Effector memory CD4-positive, alpha-beta T cell (primary cell): ENCODE measurements around the gene MELK.

Experiments
- DNase-seq, 3 donors: peaks; one replicate each; pipeline ENCODE4 v3.0.0-alpha.2; 2020
- H3K27ac ChIP-seq: 2 replicates; pipeline ENCODE4 v1.7.0; 2013; ENCODE audit warnings: mild to moderate bottlenecking, low read length, moderate library complexity; ENCODE audit not compliant: insufficient read depth, poor library complexity, severe bottlenecking
- H3K27me3 ChIP-seq: replicated peaks from 2 replicates; pipeline ENCODE4 v1.7.0; 2013; ENCODE audit warnings: mild to moderate bottlenecking, low read length; ENCODE audit not compliant: insufficient read depth, control insufficient read depth, poor library complexity, severe bottlenecking
- H3K36me3 ChIP-seq: 2 replicates; pipeline ENCODE4 v1.7.0; 2013; ENCODE audit warnings: mild to moderate bottlenecking, low read length, moderate library complexity; ENCODE audit not compliant: control insufficient read depth, insufficient read depth
- H3K4me1 ChIP-seq: 2 replicates; pipeline ENCODE4 v1.7.0; 2013; ENCODE audit warnings: low read length, mild to moderate bottlenecking; ENCODE audit not compliant: control insufficient read depth, insufficient read depth, poor library complexity, severe bottlenecking
- H3K4me3 ChIP-seq: 2 replicates; pipeline ENCODE4 v1.7.0; 2013; ENCODE audit warnings: low read length, low read depth, mild to moderate bottlenecking; ENCODE audit not compliant: insufficient read depth, poor library complexity, severe bottlenecking
- H3K9me3 ChIP-seq: 2 replicates; pipeline ENCODE4 v1.7.0; 2013; ENCODE audit warnings: mild to moderate bottlenecking, low read length, moderate library complexity; ENCODE audit not compliant: control insufficient read depth

MELK gene

DNA sequence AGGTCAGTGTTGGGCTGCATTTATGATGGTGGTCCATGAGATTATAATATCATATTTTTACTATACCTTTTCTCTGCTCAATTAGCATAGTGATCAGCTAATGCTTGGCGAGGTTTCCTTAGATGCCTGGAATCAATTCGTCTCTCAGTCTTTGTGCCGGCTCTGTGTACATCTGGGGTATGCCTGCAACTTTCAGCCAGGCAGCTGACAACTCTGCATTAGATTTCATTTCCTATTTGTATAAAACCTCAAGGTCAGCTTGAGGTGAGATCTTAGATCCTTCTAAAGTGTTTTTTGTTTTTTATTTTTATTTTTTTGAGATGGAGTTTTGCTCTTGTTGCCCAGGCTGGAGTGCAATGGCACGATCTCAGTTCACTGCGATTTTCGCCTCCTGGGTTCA is 86.8 kb downstream of the MELK start:
- Histone ChIP-seq H3K4me1 (no peaks in the 10 kb centered on the region), H3K27me3 (no peaks in the 10 kb centered on the region), H3K36me3 (no peaks in the 10 kb centered on the region), H3K9me3 (no peaks in the 10 kb centered on the region), H3K4me3 (no peak overlapping the region), H3K27ac (no peak overlapping the region)
- DNase-seq, result no peak

DNA sequence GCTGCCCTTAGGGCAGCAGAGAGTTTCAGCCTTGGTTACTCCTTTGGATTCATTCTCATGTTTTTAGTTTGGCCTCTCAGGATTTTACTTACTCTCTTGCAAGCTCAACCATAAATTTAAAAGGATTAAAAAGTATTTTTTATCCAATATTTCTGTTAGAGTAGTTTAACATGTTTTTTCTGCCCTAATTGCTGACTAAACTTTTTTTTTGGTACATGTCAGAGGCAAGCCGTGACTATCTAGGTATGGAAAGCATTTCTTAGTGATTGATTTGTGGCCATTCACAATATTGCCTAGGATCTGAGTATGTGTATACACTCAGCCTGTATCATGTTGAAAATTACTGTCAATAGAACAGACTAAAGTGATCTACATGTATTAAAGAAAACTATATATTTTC is 92.1 kb downstream of the MELK start:
- Histone ChIP-seq H3K36me3 (no peaks in the 10 kb centered on the region), H3K27me3 (no peaks in the 10 kb centered on the region), H3K27ac (no peak overlapping the region), H3K4me3 (no peak overlapping the region), H3K4me1 (peaks cover 5% of the 10 kb centered on the region), H3K9me3 (no peaks in the 10 kb centered on the region)
- no peak for DNase-seq

DNA sequence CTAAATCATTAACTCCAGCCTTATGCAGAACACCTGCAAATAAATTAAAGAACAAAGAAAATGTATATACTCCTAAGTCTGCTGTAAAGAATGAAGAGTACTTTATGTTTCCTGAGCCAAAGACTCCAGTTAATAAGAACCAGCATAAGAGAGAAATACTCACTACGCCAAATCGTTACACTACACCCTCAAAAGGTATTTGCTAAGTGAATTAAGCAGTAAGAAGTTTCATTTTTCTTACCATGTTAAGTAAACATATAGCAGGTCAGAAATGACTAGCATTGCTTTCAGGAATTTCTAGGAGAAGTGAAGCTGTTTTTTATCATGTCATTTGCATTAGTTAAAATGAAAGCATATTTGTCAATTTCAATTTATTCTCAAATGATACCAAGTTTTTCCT is 92.7 kb downstream of the MELK start:
- H3K36me3 ChIP-seq, result no peaks in the 10 kb centered on the region
- H3K4me3 ChIP-seq, result no peak overlapping the region
- peaks cover 5% of the 10 kb centered on the region for H3K4me1 ChIP-seq
- no peak overlapping the region for H3K27ac ChIP-seq
- H3K9me3 ChIP-seq, result no peaks in the 10 kb centered on the region
- H3K27me3 ChIP-seq, result no peaks in the 10 kb centered on the region
- DNase-seq, result no peak

DNA sequence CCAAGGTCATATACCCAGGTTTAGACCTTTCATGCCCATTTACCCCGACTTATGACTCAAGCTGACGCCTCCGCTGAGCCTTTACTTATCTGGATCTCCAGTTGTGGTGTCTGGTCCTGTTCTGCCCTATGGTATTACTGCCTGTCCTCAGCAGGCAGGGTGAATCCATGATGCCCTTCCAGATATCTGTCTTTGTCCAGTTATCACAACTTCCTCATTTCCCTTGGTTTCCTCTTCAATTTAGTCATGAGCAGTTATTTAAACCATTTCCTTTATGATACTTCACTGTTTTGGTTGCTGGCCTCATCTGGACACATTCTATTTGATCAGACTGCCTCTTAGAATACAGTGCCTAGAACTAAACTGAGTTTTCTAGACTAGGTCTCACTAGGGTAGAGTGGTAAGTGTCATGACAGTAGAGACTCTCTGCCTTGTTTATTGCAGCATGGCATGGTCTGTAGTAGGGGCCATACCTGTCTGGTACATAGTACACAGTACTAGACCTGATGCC is 93.3 kb downstream of the MELK start:
- Histone ChIP-seq H3K9me3 (no peaks in the 10 kb centered on the region), H3K27me3 (no peaks in the 10 kb centered on the region), H3K4me1 (peaks cover 5% of the 10 kb centered on the region), H3K27ac (no peak overlapping the region), H3K4me3 (no peak overlapping the region), H3K36me3 (no peaks in the 10 kb centered on the region)
- no peak for DNase-seq

DNA sequence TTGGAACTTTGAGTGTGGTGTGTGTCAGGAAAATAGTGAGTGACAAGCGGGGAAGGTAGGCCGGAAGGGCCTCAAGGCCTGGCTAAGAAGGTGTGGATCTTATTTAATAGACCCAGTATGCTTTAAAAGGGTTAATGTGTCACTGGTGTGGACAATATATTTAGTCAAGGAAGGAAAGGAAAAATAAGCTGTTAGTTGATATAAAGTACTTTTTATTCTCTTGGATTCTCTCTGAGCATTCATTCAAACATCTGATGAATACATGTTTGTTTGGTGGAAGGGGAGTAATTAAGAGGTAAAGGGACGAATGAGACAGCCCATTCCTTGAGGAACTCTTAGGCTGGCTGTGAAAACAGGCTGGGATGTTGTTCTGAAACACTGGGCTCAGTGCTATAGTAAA is 98.9 kb downstream of the MELK start:
- Histone ChIP-seq H3K4me3 (no peak overlapping the region), H3K27me3 (no peaks in the 10 kb centered on the region), H3K36me3 (no peaks in the 10 kb centered on the region), H3K27ac (no peak overlapping the region), H3K4me1 (no peaks in the 10 kb centered on the region), H3K9me3 (no peaks in the 10 kb centered on the region)
- DNase-seq, result no peak

DNA sequence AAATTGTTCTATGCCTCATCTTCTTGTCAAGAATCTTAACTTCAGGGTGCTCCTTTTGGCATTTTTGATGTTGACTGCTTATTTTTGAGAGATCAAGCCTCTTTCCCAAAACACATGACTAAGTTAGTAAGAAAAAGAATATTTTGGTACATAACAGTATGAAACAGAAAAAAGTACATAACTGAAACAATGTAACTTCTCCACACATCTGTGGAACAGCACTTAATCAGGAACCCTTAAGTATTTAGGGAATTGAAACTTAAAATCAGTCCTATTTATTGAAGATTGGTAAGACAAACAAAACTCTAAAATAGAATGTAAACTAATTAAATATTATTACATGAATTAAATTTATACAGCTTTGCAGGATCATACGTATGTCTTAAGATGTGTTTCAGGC is 103.4 kb downstream of the MELK start:
- Histone ChIP-seq H3K36me3 (no peaks in the 10 kb centered on the region), H3K9me3 (no peaks in the 10 kb centered on the region), H3K4me1 (no peaks in the 10 kb centered on the region), H3K4me3 (no peak overlapping the region), H3K27me3 (no peaks in the 10 kb centered on the region), H3K27ac (no peak overlapping the region)
- no peak for DNase-seq

DNA sequence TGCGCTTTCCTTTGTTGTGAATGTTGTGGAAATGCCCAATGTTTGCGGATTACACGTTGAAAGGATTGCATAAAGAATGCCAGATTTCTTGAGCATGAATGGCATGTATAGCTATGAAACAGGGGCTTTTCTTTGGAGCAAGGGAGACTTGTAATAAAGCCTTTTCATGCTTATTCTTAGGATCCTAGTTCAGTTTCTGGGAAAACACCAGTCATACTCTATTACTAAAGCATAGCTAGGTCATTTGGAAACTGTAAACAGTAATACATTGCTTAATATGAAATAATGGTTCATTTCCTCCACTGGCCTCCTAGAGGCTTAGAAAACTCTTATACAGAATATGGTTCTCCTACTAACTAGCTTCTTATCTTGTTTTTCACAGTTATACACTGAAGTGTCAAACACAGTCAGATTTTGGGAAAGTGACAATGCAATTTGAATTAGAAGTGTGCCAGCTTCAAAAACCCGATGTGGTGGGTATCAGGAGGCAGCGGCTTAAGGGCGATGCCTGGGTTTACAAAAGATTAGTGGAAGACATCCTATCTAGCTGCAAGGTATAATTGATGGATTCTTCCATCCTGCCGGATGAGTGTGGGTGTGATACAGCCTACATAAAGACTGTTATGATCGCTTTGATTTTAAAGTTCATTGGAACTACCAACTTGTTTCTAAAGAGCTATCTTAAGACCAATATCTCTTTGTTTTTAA is 104.2 kb downstream of the MELK start:
- Histone ChIP-seq H3K27ac (no peak overlapping the region), H3K9me3 (no peaks in the 10 kb centered on the region), H3K4me3 (no peak overlapping the region), H3K36me3 (no peaks in the 10 kb centered on the region), H3K27me3 (no peaks in the 10 kb centered on the region), H3K4me1 (no peaks in the 10 kb centered on the region)
- no peak for DNase-seq

DNA sequence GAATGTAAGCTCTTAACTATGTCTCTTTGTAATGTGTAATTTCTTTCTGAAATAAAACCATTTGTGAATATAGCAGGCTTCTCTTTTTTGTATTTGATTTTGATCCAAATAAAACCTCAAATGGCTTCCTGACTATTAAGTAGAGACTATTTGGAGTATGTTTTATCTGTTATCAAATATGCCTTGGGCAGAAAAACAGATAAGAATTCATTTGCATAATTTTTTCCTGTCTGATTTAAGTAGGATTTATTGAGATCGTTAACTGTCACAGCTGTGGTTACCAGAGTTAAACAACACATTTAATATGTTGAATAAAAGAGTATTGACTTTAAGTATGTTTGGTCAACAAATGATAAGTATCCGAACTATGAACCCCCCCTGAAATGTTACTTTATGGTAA is 104.9 kb downstream of the MELK start:
- no peaks in the 10 kb centered on the region for H3K4me1 ChIP-seq
- H3K36me3 ChIP-seq, result no peaks in the 10 kb centered on the region
- no peaks in the 10 kb centered on the region for H3K27me3 ChIP-seq
- no peak for DNase-seq
- H3K9me3 ChIP-seq, result no peaks in the 10 kb centered on the region
- H3K4me3 ChIP-seq, result no peak overlapping the region
- H3K27ac ChIP-seq, result no peak overlapping the region

DNA sequence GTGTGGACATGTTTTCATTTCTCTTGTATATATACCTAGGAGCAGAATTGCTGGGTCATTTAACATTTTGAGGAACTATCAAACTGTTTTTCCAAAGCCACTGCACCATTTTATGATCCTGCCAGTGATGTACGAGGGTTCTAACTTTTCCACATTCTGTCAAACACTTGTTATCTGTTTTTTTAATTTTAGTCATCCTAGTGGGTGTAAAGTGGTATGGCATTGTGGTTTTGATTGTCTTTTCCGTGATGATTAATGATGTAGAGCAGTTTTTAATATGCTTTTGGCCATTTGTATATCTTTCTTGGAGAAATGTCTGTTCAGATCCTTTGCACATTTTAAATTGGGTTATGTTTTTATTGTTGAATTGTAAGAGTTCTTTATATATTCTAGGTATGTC is 107.0 kb downstream of the MELK start:
- DNase-seq, result no peak
- Histone ChIP-seq H3K9me3 (no peaks in the 10 kb centered on the region), H3K27ac (no peak overlapping the region), H3K4me3 (no peak overlapping the region), H3K27me3 (no peaks in the 10 kb centered on the region), H3K4me1 (no peaks in the 10 kb centered on the region), H3K36me3 (no peaks in the 10 kb centered on the region)

DNA sequence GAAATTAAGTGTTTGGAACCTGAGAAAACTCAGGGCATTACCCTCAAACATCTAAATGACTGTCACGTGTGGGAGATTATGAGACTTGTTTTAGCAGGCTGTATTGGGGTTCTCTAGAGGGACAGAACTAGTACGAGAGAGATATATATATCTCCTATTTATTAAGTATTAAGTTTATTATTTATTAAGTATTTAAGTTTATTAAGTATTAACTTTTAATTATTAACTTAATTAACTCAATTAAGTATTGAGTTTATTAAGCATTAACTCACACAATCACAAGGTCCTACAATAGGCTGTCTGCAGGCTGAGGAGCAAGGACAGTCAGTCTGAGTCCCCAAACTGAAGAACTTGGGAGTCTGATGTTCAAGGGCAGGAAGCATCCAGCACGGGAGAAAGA is 113.8 kb downstream of the MELK start:
- Histone ChIP-seq H3K36me3 (no peaks in the 10 kb centered on the region), H3K27ac (no peak overlapping the region), H3K4me1 (no peaks in the 10 kb centered on the region), H3K27me3 (peaks cover 3% of the 10 kb centered on the region), H3K9me3 (no peaks in the 10 kb centered on the region), H3K4me3 (no peak overlapping the region)
- DNase-seq, result no peak
